Prostate gland (tissue), 2 donors: Measurements from ENCODE around the gene IMMP2L.

ENCODE experiments used
- CTCF ChIP-seq, 4 experiments: fragments of 200-600 bp in 2 of 4; fragments of 450-650 bp in 2 of 4; sonication (generic) in 2 of 4; IDR thresholded peaks; 1 replicate in 3 of 4; 2 replicates in 1 of 4; pipeline ENCODE4 v1.5.1; 2016 to 2019; ENCODE audit warnings: antibody characterized with exemption in 4 of 4, mild to moderate bottlenecking in 2 of 4, moderate library complexity in 2 of 4
- POLR2A ChIP-seq: fragments of 450-650 bp; IDR thresholded peaks from one replicate; pipeline ENCODE4 v1.6.1; 2016; ENCODE audit warnings: antibody characterized with exemption, mild to moderate bottlenecking
- POLR2AphosphoS5 ChIP-seq: sonication (generic); formaldehyde crosslinking; IDR thresholded peaks from one replicate; pipeline ENCODE4 v1.6.1; 2017; ENCODE audit warnings: antibody characterized with exemption

GRCh38 chr7:111308691-111309090 lies 253.6 kb downstream of the IMMP2L start:
- no peak for TF ChIP-seq CTCF (IDR thresholded peaks at IDR 0.05)
- TF ChIP-seq POLR2A = no peak
- TF ChIP-seq POLR2AphosphoS5 = no peak
